ENCODE measurements around the gene ZCCHC24.
A peak's percentile ranks its signal among the peaks of the same experiment; 100 is the strongest.

DNA sequence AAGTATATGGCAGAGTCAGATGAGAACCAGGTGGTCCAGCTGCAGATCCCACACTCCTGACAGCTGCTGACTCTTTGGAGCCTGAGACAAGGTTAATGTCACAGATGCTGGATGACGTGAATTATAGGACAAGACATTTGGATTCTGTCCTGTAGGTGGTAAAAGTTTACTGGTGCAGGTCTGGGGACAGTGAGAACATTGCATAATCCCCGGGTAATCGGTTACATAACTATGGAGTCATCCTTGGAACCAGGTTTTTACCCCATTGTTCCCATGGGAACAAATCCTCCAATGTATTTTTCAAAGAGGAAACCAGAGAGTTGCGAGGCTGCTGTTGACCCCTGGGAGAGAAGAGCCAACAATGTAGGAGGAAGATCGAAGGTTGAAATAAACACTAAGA lies 27.5 kb upstream of the ZCCHC24 start:
- TF ChIP-seq, protein P1, sequence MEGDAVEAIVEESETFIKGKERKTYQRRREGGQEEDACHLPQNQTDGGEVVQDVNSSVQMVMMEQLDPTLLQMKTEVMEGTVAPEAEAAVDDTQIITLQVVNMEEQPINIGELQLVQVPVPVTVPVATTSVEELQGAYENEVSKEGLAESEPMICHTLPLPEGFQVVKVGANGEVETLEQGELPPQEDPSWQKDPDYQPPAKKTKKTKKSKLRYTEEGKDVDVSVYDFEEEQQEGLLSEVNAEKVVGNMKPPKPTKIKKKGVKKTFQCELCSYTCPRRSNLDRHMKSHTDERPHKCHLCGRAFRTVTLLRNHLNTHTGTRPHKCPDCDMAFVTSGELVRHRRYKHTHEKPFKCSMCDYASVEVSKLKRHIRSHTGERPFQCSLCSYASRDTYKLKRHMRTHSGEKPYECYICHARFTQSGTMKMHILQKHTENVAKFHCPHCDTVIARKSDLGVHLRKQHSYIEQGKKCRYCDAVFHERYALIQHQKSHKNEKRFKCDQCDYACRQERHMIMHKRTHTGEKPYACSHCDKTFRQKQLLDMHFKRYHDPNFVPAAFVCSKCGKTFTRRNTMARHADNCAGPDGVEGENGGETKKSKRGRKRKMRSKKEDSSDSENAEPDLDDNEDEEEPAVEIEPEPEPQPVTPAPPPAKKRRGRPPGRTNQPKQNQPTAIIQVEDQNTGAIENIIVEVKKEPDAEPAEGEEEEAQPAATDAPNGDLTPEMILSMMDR (IDR thresholded peaks at IDR 0.05; ENCODE audit: low read depth, low read length, missing input control): peak; percentile 10
- TF ChIP-seq GABPA (IDR thresholded peaks at IDR 0.05 in 1 of 2, conservative IDR thresholded peaks at IDR 0.05 in 1 of 2) (no peak), YY1 (IDR thresholded peaks at IDR 0.05) (peak; percentile 50)

All from liver (tissue), 3 donors.